Measurements from ENCODE around the gene ASPG.
"Not testable (repeated sequence)": the region's sequence is repeated elsewhere in the genome, so short reads cannot be mapped to it uniquely, and the experiment has no call there.

ASPG gene

DNA sequence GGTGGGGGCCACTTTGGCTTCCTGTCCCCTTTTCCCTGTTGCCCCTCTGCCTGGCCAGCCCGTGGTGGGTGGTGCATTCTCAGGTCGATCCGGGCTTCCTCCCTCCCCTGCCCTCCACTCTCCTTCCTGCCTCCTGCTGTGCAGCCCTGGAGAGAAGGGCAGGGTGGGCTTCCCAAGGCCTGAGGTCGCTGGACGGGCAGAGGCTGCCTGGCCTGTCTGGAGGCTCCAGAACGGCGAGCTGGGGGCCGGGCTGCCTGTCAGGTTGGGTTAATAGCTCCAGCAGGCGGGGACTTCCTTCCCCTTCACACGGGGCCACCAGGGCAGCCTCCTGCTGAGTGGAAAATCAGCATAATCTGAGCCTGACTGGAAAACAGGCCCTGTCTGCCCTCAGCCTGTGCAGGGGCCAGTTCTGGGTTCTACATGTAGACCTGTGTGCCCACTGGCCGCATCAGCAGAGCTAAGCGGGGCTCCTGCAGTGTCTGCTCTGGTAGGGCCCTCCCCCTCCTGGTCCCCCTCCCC lies 64.2 kb downstream of the ASPG start:
- no peak for DNase-seq

DNA sequence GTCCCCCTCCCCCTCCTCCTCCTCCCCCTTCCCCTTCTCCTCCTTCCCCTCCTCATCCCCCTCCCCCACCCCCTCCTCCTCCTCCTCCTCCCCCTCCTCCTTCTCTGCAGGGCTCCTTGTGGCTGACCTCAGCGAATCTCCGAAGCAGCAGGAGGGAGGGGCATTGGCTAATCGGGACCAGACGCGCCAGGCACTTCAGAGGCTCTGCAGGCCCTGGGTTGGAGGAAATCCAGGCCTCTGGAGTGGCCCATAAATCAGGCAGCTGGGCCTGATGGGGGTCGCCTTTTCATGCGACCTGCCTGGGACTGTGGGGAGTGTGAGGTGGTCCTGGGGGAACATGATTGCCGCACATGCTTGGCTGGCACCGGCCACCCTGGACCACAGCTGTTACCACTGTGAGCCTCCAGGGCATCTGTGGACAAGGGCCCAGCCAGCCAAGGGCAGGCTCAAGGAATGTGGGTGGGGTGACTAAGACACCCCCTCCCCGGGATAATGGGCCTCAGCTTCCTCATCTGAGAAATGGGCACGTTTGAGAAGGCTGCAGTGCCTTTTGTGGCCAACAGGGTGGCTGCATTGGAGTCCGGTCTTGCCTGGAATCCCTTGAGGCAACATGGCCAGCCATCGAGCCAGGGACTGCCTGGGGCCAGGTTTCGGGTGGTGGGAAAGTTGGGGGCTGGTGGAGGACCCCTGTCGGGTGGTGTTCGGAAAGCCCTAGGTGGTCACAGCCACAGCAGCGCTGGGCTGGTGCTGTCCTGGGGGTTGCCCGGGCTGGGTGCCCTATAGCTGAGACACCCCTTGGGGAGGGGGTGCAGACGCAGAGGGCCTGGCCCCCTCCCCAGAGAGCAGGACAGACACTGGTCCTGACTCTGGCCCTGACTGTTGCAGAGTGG lies 64.9 kb downstream of the ASPG start:
- DNase-seq = no peak

DNA sequence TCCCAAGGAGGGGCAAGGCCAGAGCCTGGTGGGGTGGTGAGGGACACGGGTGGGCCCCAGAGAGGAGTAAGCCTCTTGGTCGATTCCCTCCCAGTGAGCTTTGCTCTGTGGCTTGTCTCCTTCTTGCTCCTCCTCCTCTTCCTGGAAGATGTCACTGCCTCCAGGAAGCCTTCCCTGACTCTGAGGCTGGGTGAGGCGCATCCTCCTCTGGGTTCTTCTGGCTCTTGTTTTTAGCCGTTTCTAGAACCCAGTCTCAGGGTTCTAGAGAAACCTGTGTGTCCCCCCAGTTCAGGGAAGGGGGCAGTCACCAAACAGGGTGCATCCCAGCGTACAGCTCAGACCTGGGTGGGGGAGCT lies 65.5 kb downstream of the ASPG start:
- no peak for DNase-seq

DNA sequence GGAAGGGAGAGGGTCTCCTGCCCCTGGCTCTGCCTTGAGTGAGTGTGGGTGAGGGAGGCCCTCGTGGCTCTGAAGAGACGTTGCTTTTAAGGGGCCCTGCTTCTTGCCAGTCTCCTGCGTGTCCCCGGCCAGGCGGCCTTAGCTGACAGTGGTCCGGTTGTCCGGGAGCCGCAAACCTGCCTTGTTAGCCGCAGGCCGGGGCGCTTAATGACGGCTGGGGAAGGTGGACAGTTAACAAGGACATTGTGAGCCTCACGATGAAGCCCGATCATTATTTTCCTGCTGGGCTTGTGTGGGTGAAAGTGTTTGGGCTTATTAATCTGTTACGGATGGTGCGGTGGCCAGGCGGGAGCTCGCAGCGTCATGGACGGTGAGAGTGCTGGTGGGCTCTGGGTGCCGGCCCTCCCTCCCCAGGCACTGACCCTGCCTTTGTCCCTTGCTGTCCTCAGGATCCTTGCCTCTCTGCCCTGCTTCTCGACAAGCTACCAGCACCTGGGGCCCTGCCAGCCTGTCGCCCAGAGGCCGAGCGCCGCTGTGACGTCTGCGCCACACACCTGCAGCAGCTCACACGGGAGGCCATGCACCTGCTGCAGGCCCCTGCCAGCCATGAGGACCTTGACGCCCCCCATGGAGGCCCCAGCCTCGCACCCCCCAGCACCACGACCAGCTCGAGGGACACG lies 66.2 kb downstream of the ASPG start:
- DNase-seq = no peak

DNA sequence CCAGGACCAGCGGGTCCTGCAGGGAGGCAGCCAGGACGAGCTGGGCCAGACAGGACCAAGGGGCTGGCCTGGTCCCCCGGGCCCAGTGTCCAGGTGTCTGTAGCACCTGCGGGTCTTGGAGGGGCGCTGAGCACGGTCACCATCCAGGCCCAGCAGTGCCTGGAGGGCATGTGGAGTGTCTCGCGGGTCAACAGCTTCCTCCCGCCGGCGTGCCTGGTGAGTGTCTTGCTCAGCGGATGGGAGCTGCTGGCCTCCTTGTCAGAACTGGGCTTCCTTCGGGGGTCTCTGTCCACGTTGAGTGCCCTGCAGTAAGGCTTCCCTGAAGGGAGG lies 66.7 kb downstream of the ASPG start:
- no peak for DNase-seq

DNA sequence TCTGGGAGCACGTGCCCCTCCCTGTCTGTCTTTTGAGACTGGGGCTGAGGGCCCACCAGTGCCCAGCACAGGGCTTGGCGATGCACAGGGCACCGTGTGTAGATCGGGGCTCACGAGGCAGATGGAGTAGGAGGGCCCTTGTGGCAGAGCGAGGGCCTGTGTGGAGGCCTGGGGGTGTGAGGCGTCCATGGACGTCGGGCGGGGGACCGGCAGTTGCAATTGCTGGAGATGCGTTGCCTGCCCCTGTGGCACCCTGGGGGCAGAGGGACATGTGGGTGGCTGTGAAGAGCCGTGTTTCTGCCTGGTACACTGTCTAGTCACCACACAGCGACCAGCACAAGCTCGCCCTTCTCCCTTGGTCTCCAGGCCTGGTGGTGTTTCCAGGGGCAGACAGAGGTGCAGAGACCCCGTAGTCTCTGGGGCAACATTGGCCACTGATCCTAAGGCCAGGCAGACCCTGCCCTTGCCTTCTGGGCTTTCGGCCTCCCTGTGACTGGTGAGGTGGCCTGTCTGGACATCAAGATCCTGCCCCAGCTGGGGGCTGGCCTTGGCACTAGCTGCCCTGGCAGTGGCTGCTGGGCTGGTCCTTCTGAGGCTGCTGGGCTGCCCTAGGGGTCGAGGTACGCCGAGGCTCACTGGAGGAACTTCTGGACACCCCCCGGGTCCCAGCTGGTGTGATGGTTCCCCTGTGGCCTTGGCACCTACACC lies 67.3 kb downstream of the ASPG start:
- no peak for DNase-seq

DNA sequence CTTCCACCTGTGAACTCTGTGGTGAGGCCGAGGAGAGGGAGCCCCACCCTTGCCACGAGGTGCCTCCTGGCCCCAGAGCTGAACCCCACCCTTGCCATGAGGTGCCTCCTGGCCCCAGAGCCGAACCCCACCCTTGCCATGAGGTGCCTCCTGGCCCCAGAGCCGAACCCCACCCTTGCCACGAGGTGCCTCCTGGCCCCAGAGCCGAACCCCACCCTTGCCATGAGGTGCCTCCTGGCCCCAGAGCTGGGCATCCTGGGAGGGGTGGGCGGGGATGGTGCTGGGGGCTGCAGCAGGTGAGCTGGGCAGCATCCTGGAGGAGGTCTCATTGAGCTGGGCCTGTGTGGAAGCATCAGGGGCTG lies 67.9 kb downstream of the ASPG start:
- DNase-seq = not testable (repeated sequence)

DNA sequence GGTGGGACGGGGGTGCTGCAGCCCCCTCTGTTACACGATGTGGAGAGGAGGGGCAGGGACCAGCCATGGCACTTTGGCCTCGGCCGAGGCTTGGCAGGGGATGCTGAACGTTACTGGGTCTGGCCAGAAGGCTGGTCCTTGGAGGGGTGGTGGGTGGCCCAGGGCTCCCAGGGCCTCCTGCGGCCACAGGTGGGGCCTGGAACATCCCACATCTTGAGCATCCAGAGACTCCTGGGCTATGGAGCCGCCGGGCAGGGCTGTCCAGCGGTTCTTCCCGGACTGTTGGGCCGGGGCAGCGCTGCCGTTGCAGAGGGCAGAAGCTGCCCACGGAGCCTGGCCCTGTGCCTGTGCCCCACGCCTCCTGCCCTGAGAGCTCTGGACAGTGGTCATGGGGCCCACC lies 68.7 kb downstream of the ASPG start:
- DNase-seq = no peak

DNA sequence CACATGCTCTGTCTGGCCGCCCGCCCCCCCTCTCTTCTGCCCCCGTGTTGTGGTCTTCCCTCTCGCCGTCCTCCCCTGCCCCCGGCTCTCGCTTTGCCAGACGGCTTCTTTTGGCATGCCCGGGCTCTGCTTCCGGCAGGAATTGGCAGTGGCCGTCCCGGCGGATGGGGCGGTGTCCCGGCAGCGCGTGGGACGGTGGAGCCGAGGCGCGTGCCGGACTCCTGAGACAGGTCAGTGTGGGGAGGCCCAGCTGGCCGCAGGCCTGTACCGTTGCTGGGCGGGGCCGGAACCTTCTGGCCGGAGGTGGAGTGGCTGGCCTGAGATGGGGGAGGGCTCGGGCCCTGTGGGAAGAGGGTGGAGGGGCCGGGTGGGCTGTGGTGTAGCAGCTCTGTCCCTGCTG lies 70.0 kb downstream of the ASPG start:
- no peak for DNase-seq

DNA sequence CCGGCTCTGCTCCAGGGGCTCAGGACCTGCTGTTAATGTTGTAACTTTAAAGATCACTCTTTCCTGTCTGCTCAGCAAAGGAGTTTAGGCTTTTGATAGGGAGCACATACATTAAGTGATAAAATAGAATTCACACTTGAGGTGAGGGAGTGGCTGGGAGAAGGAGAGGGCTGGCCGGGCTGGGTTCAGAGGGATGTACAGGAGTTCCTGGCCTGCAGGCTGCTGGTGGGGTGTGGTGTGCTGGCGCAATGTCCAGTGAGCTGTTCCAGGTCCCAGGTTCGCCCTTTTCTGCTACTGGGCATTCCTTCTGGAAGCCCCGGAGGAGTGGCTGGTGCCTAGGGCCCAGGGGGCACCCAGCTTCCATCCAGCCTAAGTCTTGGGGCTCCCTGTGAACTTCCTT lies 70.6 kb downstream of the ASPG start:
- DNase-seq = no peak

DNA sequence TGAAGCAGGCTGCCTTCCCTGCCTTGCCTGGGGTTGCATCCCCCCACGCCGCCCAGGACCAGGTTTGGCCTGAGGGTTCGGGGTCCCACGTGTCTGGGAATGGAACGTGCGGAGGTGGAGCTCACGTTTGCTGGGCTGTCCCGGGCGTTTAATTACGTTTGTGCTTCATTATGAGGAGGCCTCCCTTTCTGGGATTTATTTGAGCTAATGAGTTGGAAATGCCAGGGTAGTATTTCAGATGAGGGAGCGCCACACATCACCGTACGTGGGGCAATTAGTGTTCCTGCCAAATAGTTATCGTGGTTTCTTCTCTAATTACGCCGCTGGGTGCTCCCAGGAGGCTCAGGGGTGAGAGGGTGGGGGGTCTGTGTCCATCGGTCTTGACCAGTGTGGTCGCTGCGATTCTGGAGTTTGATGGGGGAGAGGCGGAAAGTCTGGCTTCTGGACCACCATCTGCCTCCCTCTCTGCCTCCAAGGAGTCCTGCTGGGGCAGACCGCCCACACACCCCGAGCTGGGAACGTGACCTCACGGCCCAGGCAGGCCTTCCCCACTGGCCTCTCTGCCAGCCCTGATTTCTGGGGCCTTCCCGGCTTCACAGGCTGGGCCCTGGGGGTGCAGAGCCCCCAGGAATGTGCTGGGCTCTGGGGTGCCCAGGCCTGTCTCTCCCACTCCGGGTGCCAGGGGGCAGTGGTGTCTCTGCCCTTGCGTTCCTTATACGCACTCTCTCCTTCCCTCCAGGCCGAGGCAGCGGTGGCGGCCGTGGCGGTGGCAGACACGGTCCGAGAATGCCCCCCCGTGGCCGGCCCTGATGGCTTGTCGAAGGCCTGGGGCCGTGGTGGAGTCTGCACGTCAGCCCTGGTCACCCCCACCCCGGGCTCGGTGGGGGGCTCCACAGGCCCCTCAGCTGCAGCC lies 71.8 kb downstream of the ASPG start:
- no peak for DNase-seq

DNA sequence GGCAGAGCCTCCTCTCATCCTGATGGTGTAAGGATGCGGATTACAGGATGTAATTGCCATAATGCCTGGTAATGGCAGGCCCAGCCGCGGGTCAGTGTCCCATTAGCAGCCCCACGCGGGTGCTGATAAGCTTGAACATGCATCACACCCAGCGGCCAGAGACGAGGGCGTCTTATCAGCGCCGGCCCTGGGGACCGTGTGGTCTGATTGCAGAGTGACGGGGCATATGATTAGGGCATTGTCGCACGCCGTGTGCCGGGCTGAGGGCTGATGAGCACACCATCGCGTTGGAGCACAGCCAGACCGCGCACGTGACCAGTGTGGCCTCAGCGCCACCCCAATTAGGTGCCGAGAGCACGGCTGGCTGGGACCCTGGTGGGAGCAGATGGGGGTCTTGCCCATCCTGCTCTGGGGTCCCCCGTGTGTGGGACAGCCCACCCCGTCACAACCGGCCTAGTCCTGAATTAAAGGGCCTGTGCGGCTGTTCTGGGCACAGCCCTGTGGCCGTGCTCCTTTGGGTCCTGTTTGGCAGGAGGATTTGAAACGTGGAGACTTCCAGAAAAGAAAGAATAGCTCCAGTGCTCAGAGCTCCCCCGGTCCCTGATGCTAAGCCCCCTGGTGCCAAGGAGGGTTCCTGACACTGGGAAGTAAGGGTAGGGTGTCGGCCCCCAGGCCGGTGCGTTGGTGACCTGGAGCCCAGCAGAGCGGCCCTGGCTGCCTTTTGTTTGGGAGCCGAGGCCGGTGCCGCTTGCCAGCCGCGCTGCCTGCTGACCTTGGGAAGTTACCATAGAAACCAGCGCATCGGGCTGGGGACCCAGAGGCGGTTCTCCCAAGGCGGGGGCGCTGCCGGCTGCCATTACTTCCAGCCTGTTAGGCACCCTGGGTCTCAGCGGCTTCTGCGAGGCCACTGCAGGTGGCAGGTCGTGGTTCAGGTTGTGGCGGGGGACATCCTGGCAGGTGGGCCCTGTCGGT lies 73.6 kb downstream of the ASPG start:
- DNase-seq = no peak

DNA sequence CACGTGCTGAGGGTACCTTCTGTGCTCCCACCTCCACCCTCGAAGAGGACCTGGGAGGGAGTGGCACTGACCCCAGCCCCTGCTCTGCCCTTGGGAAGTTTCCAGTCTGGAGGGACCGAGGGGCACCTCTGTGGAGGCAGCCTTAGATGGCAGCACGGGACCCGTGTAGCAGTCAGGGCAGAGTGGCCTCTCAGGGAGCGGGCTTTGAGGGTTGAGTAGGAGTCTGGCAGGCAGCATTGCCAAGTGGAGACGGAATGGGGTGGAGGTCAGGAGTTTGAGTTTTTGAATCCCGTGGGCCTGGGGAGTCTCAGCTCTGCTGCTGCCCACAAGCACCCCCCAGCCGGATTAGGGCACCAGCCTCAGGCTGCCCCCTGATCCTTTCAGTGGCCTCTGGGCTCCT lies 74.5 kb downstream of the ASPG start:
- no peak for DNase-seq

DNA sequence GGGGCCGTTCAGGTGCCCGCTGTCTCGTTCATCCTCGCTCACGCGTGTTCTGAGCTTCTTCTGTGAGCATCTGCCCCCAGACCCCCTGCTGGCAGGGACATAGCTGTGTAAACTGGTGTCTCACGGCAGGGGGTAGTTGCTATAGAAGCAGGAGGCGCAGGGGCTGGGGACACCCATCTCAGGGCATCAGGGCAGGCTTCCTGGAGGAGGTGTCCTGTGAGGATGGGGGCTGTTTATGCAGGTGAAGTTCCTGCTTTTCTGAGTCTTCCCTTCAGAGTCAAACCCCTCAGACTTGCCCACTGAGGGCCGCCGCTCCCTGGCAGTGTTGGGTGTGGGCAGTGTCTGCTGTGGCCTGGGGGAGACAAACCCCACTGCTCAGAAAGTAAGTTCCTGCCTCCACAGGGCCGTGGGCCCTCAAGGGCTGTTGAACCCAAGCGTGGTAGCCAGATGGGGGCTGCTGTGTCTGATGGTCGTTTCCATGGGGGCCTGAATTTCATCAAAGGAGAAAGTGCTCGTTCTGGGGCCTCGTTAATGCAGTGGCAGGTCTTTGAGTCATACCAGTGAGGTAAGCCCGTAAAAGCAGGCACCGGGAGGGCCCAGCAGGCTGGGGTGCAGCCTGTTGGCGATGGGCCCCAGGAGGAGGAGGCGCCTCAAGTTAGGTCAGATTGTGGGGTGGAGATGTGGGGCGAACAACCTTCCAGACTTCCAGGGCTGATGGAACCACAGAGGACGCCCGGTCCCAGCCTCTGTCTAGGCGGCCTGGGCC lies 76.3 kb downstream of the ASPG start:
- DNase-seq = no peak

DNA sequence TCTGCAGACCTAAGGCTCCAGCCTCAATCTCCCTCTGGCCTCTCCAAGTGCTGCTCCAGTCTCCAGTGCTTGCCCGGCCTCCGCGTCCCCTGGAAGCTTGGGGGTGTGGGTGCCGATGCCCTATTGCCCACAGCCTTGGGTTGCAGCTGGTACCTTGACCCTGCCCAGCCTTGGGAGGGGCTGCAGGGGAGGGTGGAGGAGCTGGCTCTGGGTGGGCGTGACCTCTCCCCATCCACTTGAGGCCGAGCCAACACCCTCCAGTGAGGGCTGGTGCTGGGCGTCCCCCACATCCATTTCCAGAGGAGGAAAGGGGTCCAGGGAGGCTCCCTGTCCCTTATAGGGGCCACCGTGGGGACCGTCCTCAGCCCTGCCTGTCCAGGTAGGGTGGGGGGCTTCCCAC lies 77.0 kb downstream of the ASPG start:
- DNase-seq = no peak

DNA sequence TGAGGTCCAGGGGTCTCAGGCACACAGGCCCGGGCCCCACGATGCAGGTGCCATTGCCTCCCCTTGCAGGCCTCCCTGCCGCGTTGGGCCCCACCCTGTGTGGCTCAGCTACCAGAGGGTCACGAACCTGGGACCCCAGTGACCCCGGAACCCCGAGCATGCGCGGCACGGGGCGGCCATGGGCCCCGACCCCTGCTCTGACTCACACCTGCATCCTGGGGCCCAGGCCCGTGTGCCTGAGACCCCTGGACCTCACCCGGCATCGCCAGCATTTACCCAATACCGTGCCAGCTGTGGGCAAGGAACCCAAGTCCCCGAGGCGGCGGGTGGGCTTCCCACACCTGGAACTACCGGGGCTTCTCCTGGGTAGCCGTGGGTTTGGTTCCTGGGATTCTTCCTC lies 78.0 kb downstream of the ASPG start:
- no peak for DNase-seq

DNA sequence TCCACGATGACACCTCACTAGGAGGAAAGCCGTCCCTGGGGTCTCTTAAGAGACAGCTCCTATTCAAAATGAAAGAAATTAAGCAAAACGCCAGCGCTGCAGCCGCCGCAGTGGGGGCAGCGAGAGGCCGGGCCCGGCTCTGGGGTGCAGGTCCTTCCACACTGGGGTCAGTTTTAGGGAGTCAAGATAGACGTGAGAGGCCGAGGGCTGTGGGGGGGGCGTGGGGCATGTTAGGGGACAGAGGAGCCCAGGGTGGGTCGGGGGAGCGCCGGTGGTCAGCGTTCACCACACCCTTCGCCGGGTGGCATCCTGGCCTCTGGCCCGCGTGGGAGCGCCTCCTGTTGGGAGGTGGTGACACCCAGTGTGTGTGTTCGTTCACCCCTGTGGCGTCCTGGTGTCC lies 78.5 kb downstream of the ASPG start:
- no peak for DNase-seq

DNA sequence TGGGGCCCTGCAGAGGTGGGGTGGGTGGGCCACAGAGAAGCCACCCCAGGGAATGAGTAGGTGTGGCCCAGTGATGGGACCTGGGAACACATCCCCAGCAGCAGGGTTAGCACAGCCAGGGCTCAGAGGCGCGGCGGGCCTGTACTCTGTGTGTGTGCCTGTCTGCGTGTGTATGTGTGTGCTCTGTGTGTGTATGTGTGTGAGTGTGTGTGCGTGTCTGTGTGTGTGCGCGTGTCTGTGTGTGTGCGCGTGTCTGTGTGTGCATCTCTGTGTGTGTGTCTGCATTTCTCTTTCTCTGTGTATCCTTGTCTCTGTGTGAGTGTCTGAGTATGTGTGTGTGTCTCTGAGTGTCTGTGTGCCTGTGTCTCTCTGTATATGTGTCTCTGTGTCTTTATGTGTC lies 79.0 kb downstream of the ASPG start:
- DNase-seq = no peak

Measured in cortex of kidney (tissue), 1 donor.